SK-N-SH treated with all-trans-retinoic acid at 6 μM for 48 hours (cell line): ENCODE results near the gene LUC7L.

Experiments used
- ATAC-seq: fragments of 200-7000 bp; cut with Tn5 transposase; 3 replicates; pipeline ENCODE4 v1.9.1; 2020; ENCODE audit warnings: mild to moderate bottlenecking, moderate library complexity
- ARNTL ChIP-seq: fragments of 450-650 bp; formaldehyde crosslinking; IDR thresholded peaks from 2 replicates; pipeline ENCODE4 v1.5.0; 2020; ENCODE audit warnings: low read depth, mild to moderate bottlenecking, moderate library complexity, borderline replicate concordance
- BACH2 ChIP-seq: fragments of 250-450 bp; sonication (Bioruptor Pico); IDR thresholded peaks from 2 replicates; pipeline ENCODE4 v1.9.0; 2021; ENCODE audit warnings: mild to moderate bottlenecking, borderline replicate concordance
- CREB5 ChIP-seq: fragments of 250-450 bp; sonication (Bioruptor Pico); IDR thresholded peaks from 2 replicates; pipeline ENCODE4 v1.5.1; 2020; ENCODE audit warnings: low read depth, mild to moderate bottlenecking, moderate library complexity
- CSDC2 ChIP-seq: fragments of 250-450 bp; sonication (Bioruptor Pico); IDR thresholded peaks from 2 replicates; pipeline ENCODE4 v1.5.0; 2020; ENCODE audit warnings: mild to moderate bottlenecking, moderate library complexity
- CSRNP3 ChIP-seq: fragments of 250-450 bp; sonication (Bioruptor Pico); IDR thresholded peaks from 2 replicates; pipeline ENCODE4 v1.5.1; 2021; ENCODE audit warnings: mild to moderate bottlenecking, moderate library complexity
- ESRRG ChIP-seq: fragments of 250-450 bp; sonication (Bioruptor Pico); IDR thresholded peaks from 2 replicates; pipeline ENCODE4 v1.6.1; 2021; ENCODE audit warnings: mild to moderate bottlenecking
- GLIS3 ChIP-seq: fragments of 250-450 bp; sonication (Bioruptor Pico); IDR thresholded peaks from 2 replicates; pipeline ENCODE4 v1.5.0; 2020; ENCODE audit warnings: mild to moderate bottlenecking, moderate library complexity
- ISL1 ChIP-seq: fragments of 250-450 bp; sonication (Bioruptor Pico); IDR thresholded peaks from 2 replicates; pipeline ENCODE4 v2.1.2; 2022; ENCODE audit warnings: mild to moderate bottlenecking, moderate library complexity
- OSR1 ChIP-seq: fragments of 250-450 bp; sonication (Bioruptor Pico); IDR thresholded peaks from 2 replicates; pipeline ENCODE4 v1.8.0; 2022; ENCODE audit warnings: moderate library complexity, mild to moderate bottlenecking, inconsistent platforms
- PATZ1 ChIP-seq: fragments of 250-450 bp; sonication (Bioruptor Pico); IDR thresholded peaks from 2 replicates; pipeline ENCODE4 v1.8.0; 2020; ENCODE audit warnings: mild to moderate bottlenecking, moderate library complexity, borderline replicate concordance
- POU6F1 ChIP-seq: fragments of 250-450 bp; sonication (Bioruptor Pico); IDR thresholded peaks from 2 replicates; pipeline ENCODE4 v1.8.0; 2021; ENCODE audit warnings: low read depth, mild to moderate bottlenecking, moderate library complexity, borderline replicate concordance
- PPARA ChIP-seq: fragments of 250-450 bp; sonication (Bioruptor Pico); IDR thresholded peaks from 2 replicates; pipeline ENCODE4 v1.5.0; 2020; ENCODE audit warnings: mild to moderate bottlenecking, borderline replicate concordance
- RARB ChIP-seq: fragments of 250-450 bp; sonication (Bioruptor Pico); IDR thresholded peaks from 2 replicates; pipeline ENCODE4 v1.8.0; 2021; ENCODE audit warnings: mild to moderate bottlenecking, moderate library complexity
- SNAI2 ChIP-seq: fragments of 250-450 bp; sonication (Bioruptor Pico); IDR thresholded peaks from 2 replicates; pipeline ENCODE4 v1.5.0; 2020; ENCODE audit warnings: mild to moderate bottlenecking, moderate library complexity
- TCF4 ChIP-seq: fragments of 250-450 bp; sonication (Bioruptor Pico); IDR thresholded peaks from 2 replicates; pipeline ENCODE4 v1.8.0; 2021; ENCODE audit warnings: mild to moderate bottlenecking, moderate library complexity, borderline replicate concordance
- TSHZ2 ChIP-seq: fragments of 250-450 bp; sonication (Bioruptor Pico); IDR thresholded peaks from 2 replicates; pipeline ENCODE4 v1.5.0; 2020; ENCODE audit warnings: mild to moderate bottlenecking, moderate library complexity
- ZC3H10 ChIP-seq: fragments of 250-450 bp; sonication (Bioruptor Pico); IDR thresholded peaks from 2 replicates; pipeline ENCODE4 v1.5.1; 2021; ENCODE audit warnings: mild to moderate bottlenecking, moderate library complexity
- ZFP30 ChIP-seq: fragments of 450-650 bp; formaldehyde crosslinking; IDR thresholded peaks from 2 replicates; pipeline ENCODE4 v1.5.0; 2022; ENCODE audit warnings: mild to moderate bottlenecking, moderate library complexity
- ZNF565 ChIP-seq: fragments of 450-650 bp; formaldehyde crosslinking; conservative IDR thresholded peaks from 2 replicates; pipeline ENCODE4 v1.5.0; 2020; ENCODE audit warnings: low read depth, mild to moderate bottlenecking, moderate library complexity
- ZNF8 ChIP-seq: fragments of 450-650 bp; formaldehyde crosslinking; IDR thresholded peaks from 2 replicates; pipeline ENCODE4 v1.5.0; 2020; ENCODE audit warnings: mild to moderate bottlenecking, moderate library complexity

The LUC7L gene

GRCh38 chr16:152141-153128 lies 76.8 kb downstream of the LUC7L start, which contains the start of gene HBZ:
HBZ (plus strand) TSS chr16:152644; CDS start chr16:152910, 266 bp downstream.
- ATAC-seq: no peak
- TF ChIP-seq PPARA (CRISPR knock-in tag): no peak
- TF ChIP-seq ZFP30 (CRISPR knock-in tag): no peak
- no peak for TF ChIP-seq ZC3H10 (CRISPR knock-in tag)
- no peak for TF ChIP-seq ZNF8 (CRISPR knock-in tag)
- TF ChIP-seq TSHZ2 (CRISPR knock-in tag): no peak
- TF ChIP-seq ESRRG (CRISPR knock-in tag): no peak
- TF ChIP-seq TCF4 (CRISPR knock-in tag): no peak
- no peak for TF ChIP-seq RARB (CRISPR knock-in tag)
- no peak for TF ChIP-seq POU6F1 (CRISPR knock-in tag)
- TF ChIP-seq SNAI2 (CRISPR knock-in tag): no peak
- no peak for TF ChIP-seq ARNTL
- TF ChIP-seq CSRNP3: no peak
- no peak for TF ChIP-seq GLIS3 (CRISPR knock-in tag)
- TF ChIP-seq BACH2 (CRISPR knock-in tag): no peak

- TF ChIP-seq ESRRG (CRISPR knock-in tag) (no peak), ARNTL (no peak), ZNF565 (CRISPR knock-in tag) (no peak), POU6F1 (CRISPR knock-in tag) (no peak), CSDC2 (no peak), SNAI2 (CRISPR knock-in tag) (no peak)
- peak; percentile 30 for ATAC-seq
Observed at GRCh38 chr16:149024-149660, 80.1 kb downstream of the LUC7L start.

- ATAC-seq: no peak
- TF ChIP-seq ESRRG (CRISPR knock-in tag) (no peak), OSR1 (CRISPR knock-in tag) (no peak), SNAI2 (CRISPR knock-in tag) (no peak), ZNF8 (CRISPR knock-in tag) (no peak), PPARA (CRISPR knock-in tag) (no peak), ZFP30 (CRISPR knock-in tag) (no peak), PATZ1 (CRISPR knock-in tag) (no peak), CSDC2 (no peak), CREB5 (CRISPR knock-in tag) (no peak), ISL1 (no peak)
Observed at GRCh38 chr16:146646-147045, 82.6 kb downstream of the LUC7L start.
